SU-DHL-6 (cell line): ENCODE measurements around the gene AQP1.

Source experiments
- CTCF ChIP-seq: fragments of 200-600 bp; sonication (generic); IDR thresholded peaks from one replicate; pipeline ENCODE4 v1.5.1; 2017; ENCODE audit warnings: antibody characterized with exemption, mild to moderate bottlenecking, low read length, moderate library complexity; ENCODE audit not compliant: insufficient read depth, poor library complexity, severe bottlenecking
- EZH2phosphoT487 ChIP-seq: fragments of 200-600 bp; sonication (generic), shearing (Covaris generic); conservative IDR thresholded peaks from 2 replicates; pipeline ENCODE4 v1.6.1; 2018; ENCODE audit warnings: mild to moderate bottlenecking, antibody characterized with exemption, low read length, moderate library complexity, mixed read lengths

GRCh38 chr7:30886608-30887011 lies 25.0 kb upstream of the AQP1 start:
- no peak for TF ChIP-seq CTCF
- TF ChIP-seq EZH2phosphoT487 = no peak
